NCI-H187 treated with DMSO at 0.1 percent for 48 hours (cell line): ENCODE measurements around the gene STRN.
"Not testable (repeated sequence)": the region's sequence is repeated elsewhere in the genome, so short reads cannot be mapped to it uniquely, and the experiment has no call there.

ENCODE experiments used
- DNase-seq: peaks from one replicate; lab custom pipeline; 2025; lab: John Stamatoyannopoulos, UW

STRN gene

DNA sequence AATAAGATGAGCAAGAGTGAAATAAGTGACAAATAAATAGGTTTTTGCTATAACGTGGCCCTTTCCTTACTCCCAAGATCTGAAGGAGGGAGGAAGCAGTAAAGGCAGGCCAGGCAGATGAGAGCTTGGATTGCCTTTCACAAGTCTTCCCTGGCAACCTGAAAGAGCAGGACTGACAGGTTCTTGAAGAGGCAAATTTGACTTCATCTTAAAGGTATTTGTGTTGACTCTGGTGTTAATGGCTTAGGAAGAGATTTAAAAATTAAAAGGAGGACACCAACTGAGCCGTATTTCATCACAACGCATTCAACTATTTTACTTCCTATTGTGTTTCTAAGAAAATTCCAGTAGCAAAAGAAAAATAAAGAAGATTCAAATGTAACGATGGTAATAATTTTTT, 3.2 kb downstream of the STRN start:
- DNase-seq: no peak

DNA sequence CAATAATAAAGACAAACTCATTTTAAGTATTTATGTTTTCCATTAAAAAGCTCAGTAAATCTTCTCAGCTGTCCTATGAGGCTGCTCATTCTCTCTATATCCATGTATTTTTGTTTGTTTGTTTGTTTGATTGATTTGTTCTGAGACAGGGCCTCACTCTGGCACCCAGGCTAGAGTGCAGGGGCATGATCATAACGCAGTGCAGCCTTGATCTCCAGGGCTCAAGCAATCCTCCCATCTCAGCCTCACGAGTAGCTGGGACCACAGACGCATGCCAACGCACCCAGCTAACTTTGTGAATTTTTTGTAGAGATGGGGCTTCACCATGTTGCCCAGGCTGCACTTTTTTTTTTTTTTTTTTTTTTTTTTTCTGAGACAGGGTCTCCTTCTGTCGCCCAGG, 5.6 kb downstream of the STRN start:
- DNase-seq: no peak

DNA sequence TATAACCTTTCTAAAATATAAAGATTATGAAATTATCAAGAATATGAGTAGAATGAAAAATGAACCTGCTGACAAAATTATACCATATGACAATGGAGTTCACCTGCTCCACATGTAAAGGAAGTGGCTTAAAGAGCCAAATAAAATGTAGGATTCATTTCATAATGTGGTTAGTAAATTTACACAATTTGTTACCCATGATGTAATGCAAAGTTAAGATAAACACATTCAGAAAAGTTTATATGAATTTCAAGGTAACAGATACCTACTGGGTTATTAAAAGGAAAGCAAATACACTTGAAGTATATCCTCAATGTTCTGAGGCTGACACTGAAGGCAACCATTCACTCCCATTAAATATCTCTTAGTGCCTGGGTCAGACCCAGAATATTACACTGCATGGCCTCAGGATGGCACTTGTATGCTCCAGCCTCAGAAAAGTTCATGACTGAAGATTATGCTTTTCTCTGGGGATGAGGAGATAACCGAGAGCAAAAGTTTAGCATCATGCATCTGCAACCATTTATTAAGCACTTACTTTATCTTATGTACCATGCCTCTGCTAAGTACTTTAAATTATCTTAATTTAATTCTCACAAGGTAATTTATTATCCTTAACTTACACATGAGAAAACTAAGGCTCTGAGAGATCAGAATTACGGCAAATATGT, 6.2 kb downstream of the STRN start:
- no peak for DNase-seq

DNA sequence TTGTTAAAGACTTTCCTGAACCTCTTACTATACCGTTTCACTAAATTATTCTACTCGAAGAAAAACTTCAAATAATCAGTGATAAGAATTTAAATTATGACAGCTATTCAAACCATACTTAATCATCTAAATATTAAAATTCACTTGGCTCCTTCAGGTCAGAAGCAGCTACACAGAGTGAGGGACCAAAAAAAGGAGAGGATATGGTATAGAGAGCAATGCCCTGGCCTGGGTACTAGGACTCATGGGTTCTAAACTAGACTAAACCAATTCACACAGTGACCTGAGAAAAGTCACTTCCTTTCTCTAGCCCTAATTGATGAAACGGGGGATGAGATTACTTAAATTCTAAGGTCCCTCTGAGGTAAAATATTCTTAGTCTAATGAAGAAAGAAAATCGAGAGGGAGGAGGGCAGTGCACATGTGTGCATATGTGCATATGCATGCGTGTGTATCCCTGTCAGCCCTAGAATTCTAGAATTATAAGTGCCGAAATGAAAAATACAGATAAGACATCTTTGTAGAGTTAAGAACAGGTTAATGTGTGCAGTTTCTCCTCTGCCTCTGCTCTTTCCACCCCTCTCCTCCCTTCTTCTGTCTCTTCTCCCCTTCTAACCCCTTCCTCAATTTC, 11.2 kb downstream of the STRN start:
- no peak for DNase-seq

DNA sequence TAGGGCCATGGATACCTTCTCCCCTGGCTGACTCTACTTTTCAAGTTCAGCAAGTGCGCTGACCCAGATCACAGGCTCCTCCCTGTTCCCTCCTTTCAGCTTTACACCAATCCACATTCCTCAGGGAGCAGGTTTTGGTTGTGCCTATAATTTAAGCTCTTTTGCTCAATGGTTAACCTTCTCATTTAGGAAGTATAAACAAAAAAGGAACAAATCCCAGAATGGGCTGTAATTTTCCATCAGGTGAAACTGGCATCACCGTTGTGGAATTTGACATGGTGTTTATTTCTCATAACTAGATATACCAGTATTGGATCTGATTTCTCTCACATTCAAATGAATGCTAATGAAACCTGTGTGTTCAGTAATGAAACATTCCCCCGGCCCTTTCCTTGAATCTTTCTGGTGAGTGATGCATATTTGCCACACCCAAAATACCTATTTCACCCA, 13.6 kb downstream of the STRN start:
- no peak for DNase-seq

DNA sequence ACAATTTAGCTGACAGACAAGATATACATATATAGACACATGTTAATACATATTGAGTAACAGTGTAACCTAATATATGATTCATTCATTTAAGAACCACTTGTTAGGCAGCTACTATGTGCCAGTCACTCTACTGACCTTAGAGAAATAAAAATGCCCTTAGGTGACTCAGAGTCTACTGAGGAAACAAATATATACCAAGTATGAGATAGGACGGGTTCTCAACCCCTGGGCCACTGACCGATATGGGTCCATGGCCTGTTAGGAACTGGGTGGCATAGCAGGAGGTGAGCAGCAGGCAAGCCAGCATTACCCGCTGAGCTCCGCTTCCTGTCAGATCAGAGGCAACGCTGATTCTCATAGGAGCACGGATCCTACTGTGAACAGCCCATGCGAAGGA, 14.8 kb downstream of the STRN start:
- no peak for DNase-seq

DNA sequence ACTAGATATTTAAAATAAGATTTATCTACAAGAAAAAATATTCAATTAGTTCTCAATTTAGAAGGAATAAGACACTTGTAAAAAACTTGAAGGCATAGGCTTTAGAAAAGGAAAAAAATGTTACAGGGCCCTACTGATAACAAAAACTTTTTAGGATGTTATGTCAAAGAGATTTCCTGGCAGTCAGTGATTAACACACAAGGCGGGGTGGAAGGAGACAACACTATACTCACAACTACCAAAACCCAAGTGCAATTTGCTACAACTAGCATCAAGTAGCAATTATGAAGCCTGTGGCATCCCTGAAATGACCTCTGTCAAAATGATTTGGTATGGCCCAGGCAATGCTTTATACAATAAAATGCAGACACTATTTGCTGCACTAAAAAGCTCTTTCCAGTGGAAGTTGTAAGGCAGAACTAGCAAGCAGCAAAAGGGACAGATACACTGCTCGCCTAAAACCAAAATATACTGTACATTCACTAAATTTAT, 15.3 kb downstream of the STRN start:
- DNase-seq: no peak

DNA sequence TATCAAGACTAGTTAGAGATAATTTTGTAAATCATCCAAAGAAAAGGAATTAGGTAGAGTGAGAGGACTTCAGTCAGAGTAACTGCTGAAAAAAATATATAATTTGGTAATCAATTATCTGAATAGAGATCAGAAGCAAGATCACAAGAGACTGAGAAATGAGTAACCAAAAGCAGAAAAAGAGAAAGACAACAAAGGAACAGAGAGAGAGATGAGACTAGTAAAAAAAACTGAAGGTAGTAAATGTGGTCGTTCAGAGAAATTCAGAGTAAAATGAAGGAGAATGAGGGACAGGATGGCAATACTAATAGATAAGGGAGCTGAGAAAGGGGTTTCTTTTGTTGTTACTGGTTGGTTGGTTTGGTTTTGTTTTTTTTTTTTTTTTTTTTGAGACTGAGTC, 16.5 kb downstream of the STRN start:
- no peak for DNase-seq

DNA sequence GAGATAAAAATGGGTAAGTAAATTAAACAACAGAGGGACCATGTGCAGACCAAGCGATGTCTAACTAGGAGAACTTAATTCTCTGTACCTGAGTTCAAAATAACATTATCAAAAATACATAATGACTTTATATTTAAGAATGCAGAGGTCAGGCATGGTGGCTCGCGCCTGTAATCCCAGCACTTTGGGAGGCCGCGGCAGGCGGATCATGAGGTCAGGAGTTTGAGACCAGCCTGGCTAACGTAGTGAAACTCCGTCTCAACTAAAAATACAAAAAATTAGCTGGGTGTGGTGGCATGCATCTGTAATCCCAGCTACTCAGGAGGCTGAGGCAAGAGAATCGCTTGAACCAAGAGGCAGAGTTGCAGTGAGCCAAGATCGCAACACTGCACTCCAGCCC, 21.1 kb downstream of the STRN start:
- not testable (repeated sequence) for DNase-seq

DNA sequence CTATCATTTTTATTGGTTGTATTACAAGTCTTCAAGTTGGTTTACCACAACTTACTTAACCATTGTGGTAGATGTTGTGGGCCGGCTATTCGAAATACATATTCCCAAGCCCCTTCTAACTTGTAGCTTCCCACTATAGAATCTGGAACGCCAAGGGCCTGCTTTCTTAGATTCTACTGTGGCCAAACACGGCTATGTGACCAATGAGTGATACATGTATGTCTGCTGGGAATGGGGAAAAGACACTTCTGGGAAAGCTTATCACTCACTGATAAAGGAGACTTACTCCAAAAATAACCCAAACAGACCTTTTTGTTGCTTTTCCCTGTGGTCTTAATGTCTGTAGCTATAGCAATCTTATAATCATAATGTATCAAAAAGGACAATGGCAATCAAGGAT, 24.5 kb downstream of the STRN start:
- DNase-seq: no peak

DNA sequence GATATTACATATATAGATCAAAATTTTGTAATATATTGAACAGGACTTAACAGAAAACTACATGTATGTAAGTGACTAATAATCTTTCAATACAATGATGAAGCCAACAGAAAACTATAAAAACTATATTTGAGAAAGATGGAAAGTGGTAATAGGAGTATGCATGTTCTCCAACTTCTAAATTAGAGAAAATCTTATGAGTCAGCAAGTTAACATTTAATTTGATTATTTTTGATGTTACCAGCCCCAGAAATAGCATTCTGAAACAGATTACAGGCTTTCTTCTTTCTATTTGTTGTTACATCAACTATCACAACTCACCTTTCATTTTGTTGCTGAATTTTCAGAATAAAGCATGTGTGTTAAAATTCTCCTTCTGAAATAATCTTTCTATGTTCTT, 29.8 kb downstream of the STRN start:
- DNase-seq: not testable (repeated sequence)

DNA sequence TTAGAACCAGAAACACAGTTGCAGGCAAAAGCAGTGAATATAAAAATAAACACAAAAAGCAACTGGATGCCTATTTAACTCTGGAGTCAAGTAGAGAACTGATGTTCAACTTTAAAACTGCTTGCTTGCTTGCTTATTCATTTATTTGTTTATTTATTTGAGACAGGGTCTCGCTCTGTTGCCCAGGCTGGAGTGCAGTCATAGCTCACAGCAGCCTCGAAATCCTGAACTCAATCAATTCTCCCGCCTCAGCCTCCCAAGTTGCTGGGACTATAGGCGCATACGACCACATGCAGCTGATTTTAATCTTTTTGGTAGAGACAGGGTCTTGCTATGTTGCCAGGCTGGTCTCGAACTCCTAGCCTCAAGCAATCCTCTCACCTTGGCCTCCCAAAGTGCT, 34.6 kb downstream of the STRN start:
- DNase-seq: not testable (repeated sequence)

DNA sequence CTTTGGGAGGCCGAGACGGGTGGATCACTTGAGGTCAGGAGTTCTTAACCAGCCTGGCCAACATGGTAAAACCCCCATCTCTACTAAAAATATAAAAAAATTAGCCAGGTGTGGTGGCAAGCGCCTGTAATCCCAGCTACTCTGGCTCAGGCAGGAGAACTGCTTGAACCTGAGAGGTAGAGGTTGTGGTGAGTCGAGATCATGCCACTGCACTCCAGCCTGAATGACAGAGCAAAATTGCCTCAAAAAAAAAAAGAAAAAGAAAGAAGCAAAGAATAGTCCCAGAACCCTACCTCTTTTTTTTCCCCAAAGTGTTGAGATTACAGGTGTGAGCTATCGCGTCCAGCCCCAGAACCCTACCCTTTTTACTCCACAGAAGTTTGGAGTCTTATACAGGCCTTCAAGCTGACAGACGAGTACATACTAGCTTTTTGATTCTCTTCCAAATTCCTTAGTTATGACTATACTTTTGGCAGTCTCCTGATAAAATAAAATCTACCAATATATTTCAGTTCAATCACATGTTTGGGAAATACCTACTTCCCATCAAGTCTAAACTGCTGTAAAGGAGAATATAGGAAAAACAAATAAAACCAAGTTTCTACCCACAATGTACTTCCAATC, 35.4 kb downstream of the STRN start:
- DNase-seq: not testable (repeated sequence)

DNA sequence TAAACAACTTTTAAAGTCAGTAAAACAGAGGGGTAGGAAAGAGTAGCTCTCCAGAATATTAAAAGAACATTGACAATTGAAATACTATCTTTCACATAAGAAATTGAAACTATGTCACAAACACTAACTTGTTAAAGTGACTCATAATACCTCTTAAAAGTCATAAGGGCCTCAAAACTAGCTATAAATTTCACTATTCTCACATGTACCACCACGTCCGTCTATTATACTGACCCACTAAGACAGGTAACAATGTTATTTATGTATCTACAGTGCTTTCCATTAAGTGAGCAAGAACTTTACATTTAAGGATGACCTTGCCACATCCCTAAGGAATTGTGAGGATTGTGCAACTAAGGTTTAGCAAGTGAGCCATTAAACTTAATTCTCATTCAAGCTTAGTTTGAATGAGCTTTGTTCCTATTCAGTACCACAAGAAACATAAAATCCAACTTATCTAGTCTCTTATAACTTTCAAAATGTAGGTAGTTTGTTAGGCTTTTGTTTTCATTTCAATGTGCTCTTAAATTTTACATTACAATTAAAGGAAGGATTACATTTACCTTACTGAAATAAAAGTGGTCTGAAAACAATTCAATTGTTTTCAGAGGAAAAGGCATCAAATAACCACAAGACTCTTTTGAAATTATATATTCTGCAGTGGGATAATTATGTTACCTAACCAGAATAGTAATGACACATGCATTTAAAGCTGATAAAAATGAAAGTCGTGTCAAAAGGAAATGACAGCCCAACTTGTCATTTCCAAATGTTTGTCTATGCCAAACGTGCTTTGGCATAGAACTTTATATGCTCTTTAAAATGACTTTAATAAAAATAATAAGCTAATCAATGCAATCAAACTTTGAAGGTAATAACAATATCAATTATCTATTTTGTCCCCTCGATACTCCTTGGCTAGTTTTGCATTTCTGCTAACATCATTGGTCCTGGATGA, 39.9 kb downstream of the STRN start:
- not testable (repeated sequence) for DNase-seq

DNA sequence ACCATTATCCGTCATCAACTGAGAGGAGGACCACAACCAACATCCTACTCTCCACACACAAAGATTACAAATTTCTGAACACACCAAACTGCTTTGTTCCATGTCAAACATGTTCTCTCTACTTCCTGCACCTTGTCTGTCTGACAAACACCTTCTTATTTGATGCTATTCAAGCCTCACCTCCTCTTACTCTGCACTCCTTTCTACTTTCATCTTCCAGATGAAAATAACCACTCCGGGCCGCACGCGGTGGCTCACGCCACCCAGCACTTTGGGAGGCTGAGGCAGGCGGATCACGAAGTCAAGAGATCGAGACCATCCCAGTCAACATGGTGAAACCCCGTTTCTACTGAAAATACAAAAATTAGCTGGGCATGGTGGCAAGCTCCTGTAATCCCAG, 43.7 kb downstream of the STRN start:
- not testable (repeated sequence) for DNase-seq

DNA sequence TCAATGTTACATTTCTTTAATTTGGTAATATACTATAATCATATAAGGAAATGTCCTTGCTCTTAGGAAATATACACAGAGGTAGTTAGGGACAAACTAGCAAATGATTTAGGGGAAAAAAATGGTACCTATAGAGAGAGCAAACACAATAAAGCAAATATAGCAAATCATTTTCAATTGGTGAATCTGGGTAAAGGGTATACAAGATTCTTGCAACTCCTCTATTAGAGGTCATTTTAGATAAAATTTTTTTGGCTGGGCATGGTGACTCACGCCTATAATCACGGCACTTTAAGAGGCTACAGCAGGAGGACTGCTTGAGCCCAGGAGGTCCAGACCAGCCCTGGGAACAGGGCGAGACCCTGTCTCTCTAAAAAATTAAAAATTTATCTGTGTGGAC, 44.4 kb downstream of the STRN start:
- no peak for DNase-seq

DNA sequence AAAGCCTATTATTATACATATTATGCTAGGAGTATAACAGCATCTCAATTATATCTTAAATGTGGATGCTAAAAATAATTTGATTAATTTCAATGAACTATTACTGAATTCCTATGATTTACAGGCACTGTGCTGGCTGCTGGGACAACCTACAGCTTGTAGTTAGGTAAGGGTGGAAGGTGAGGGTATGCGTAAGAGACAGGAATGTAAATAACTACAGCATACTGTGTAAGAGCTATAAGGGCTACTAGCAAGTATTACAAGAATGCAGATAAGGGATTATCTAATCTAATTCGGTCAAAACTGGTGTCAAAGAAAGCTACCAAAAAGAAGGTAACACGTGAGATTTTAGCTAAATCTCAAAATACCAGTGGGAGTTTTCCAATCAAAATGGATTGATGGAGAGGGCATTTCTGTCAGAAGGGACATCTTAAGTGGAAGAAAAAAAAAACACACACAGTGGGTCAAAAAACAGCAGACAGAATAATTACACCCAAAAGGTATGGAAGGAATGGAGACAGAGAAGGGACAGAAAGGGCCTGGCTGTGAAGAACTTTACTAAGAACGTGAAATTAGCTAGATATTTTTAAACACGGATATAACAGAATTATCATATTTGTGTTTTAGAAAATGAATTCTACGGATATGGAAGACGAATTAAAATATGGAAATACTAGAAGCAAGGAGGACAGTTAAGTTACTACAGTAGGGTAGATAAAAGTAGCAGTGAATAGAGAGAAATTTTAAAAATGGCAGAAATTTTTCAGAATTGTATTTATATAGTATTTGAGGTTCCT, 47.1 kb downstream of the STRN start:
- DNase-seq: no peak

DNA sequence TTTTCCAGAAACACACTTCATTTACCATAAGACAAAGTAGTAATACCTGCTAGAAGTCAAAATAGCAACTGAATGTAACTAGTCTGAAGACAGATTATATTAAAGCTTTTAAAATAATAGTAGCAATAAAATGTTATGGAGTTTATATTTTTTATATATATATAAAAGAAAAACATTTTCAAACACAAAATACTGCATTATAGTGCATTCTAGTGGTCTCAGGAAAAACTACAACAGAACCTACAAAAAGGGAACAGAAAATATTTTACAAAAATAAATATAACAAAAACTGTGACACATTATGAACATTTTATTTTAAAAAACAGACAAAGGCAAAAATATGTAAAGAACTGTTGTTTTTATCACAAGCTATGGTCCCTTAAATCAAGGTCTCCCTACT, 48.0 kb downstream of the STRN start:
- DNase-seq: no peak

DNA sequence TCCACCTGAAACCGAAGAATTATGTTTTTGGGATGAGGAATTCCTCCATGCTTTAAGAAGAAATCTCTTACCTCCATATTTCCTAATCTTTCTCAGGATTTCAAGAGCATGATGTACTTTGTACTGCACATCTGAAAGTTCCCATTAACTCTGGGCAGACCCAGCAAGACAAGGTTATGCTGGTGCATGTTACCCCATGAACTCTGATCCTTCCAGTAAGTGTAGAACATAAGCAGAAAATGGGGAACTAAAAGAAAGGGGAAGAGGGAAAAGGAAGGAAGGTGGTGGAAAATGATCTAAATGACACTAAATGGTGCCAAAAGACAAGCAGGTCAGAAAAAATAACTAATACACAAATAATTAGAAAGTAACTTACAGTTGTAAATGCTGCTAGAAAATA, 50.7 kb downstream of the STRN start:
- DNase-seq: no peak

DNA sequence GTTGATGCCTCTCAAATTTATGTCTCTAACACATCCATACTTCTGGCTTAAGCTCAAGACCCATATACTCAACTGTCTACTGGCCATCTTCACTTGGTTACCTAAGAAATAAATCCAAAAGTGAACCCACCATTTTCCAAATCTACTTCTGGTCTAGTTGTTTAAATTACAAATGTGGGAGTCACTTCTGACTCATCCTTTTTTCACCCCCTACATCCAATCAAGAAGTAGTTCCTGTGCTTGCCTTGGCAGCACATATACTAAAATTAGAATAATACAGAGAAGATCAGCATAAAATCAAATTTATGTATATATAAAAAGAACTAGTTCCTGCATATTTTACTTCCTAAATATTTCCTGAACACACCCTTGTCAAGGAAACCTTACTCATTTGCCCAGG, 53.6 kb downstream of the STRN start:
- no peak for DNase-seq

DNA sequence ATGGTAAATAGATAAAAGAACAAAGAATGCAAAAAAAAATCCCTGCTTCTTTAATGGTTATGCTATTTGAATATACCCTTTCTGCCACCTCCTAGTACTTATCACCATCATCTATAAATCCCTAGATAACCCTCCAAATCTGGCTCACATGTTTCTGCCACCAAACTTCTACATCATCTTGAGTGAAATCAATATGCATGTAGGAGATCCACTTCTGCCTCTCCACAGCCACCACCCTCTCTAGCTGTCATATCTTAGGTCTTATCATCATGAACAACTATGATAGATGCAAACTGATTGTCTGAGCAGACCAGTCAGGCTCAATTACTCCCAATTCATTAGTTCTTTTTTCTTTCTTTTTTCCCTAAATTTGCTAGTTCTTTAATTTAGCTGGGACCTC, 55.3 kb downstream of the STRN start:
- DNase-seq: no peak
